C4-2B (cell line): Measurements from ENCODE around the gene GMDS.

Experiments
- H3K27ac ChIP-seq: fragments of 450-650 bp; 2 replicates; pipeline ENCODE4 v1.5.1; 2017
- CTCF ChIP-seq: fragments of 450-650 bp; conservative IDR thresholded peaks from 2 replicates; pipeline ENCODE4 v1.5.1; 2017; ENCODE audit warnings: mild to moderate bottlenecking
- ZFX ChIP-seq: fragments of 450-650 bp; IDR thresholded peaks from 2 replicates; pipeline ENCODE4 v1.6.1; 2017

GMDS gene

GRCh38 chr6:1763404-1763803 lies 482.0 kb downstream of the GMDS start:
- TF ChIP-seq ZFX (no peak), CTCF (no peak)
- no peak overlapping the region for H3K27ac ChIP-seq

- no peak overlapping the region for H3K27ac ChIP-seq
- no peak for TF ChIP-seq CTCF
- TF ChIP-seq ZFX, result no peak
Measured at GRCh38 chr6:1762203-1762602, 483.2 kb downstream of the GMDS start.

- no peak overlapping the region for H3K27ac ChIP-seq
- no peak for TF ChIP-seq ZFX
- no peak for TF ChIP-seq CTCF
Measured at GRCh38 chr6:1761477-1761877, 483.9 kb downstream of the GMDS start.

GRCh38 chr6:1760876-1761275 lies 484.5 kb downstream of the GMDS start:
- no peak overlapping the region for H3K27ac ChIP-seq
- no peak for TF ChIP-seq CTCF
- no peak for TF ChIP-seq ZFX

GRCh38 chr6:1759870-1760269 lies 485.5 kb downstream of the GMDS start:
- TF ChIP-seq CTCF, result no peak
- no peak for TF ChIP-seq ZFX
- H3K27ac ChIP-seq, result no peak overlapping the region

GRCh38 chr6:1758076-1758679 lies 487.2 kb downstream of the GMDS start:
- no peak for TF ChIP-seq ZFX
- no peak for TF ChIP-seq CTCF
- H3K27ac ChIP-seq, result no peak overlapping the region

GRCh38 chr6:1757131-1757530 lies 488.3 kb downstream of the GMDS start:
- TF ChIP-seq CTCF, result no peak
- TF ChIP-seq ZFX, result no peak

More at GRCh38 chr6:1757131-1757530, 488.3 kb downstream of the GMDS start:
- H3K27ac ChIP-seq, result no peak overlapping the region
